H54 (cell line): ENCODE data around the gene P2RX4.
A peak's percentile ranks its signal among the peaks of the same experiment; 100 is the strongest.
"Not testable (repeated sequence)": the region's sequence is repeated elsewhere in the genome, so short reads cannot be mapped to it uniquely, and the experiment has no call there.

Experiments
- DNase-seq: peaks from one replicate; pipeline ENCODE4 v3.0.0; 2011; ENCODE audit warnings: low spot score, mixed read lengths; ENCODE audit not compliant: insufficient read length
- FAIRE-seq: peaks from 3 replicates; lab custom pipeline; 2011; peaks lifted over from hg19 to GRCh38; lab: Jason Lieb, UNC
- POLR2A ChIP-seq: IDR thresholded peaks from 2 replicates; pipeline ENCODE4 v1.6.1; 2011; ENCODE audit warnings: low read depth, mild to moderate bottlenecking, low read length

Gene P2RX4, protein sequence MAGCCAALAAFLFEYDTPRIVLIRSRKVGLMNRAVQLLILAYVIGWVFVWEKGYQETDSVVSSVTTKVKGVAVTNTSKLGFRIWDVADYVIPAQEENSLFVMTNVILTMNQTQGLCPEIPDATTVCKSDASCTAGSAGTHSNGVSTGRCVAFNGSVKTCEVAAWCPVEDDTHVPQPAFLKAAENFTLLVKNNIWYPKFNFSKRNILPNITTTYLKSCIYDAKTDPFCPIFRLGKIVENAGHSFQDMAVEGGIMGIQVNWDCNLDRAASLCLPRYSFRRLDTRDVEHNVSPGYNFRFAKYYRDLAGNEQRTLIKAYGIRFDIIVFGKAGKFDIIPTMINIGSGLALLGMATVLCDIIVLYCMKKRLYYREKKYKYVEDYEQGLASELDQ

GRCh38 chr12:121209624-121210572, at the start of gene P2RX4:
P2RX4 (plus strand) TSS chr12:121210129; CDS start chr12:121210165, 36 bp downstream.
- DNase-seq: peak; percentile 80
- FAIRE-seq: no peak
- peak; percentile 94 for TF ChIP-seq POLR2A

DNA sequence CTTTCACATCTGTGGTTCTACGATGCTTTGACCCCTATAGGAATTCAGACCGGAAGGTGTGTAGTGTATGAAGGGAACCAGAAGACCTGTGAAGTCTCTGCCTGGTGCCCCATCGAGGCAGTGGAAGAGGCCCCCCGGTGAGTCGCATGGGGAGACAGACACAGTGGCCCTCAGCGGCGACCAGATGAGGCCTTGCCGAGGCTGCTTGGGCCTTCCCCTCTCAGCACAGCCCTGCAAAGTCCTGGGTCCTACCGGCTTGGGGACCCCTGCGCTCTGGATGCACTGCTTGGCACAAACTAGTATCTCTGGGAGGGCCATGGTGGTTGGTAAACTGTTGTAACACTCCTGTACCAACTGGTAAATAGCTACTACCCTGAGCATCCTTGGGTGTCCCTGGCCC, 47.5 kb upstream of the P2RX4 start:
- no peak for TF ChIP-seq POLR2A
- DNase-seq (no peak), FAIRE-seq (no peak)

- FAIRE-seq: no peak
- TF ChIP-seq POLR2A: no peak
- DNase-seq: no peak
These were observed 46.9 kb upstream of the P2RX4 start for GRCh38 chr12:121162985-121163384.

GRCh38 chr12:121164839-121165238, 45.1 kb upstream of the P2RX4 start:
- FAIRE-seq, DNase-seq: not testable (repeated sequence)

DNA sequence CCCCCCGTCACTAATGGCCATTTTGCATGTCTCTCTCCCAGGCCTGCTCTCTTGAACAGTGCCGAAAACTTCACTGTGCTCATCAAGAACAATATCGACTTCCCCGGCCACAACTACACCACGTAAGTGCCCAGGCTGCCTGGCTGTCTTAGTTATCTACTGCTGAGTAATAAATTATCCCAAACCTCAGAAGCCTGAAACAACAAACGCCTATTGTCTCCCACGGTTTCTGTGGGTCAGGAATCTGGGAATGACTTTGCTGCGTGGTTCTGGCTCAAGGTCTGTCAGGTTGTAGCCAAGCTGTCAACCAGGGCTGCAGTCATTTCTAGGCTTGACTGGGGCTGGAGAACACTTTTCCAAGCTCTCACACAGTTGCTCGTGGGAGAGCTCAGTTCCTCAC, 44.6 kb upstream of the P2RX4 start:
- TF ChIP-seq POLR2A: no peak
- FAIRE-seq (peak; percentile 67), DNase-seq (peak; percentile 34)

- no peak for DNase-seq
- no peak for FAIRE-seq
- no peak for TF ChIP-seq POLR2A
These were observed 43.6 kb upstream of the P2RX4 start for GRCh38 chr12:121166356-121166755.

GRCh38 chr12:121167232-121167820, 42.6 kb upstream of the P2RX4 start:
- FAIRE-seq (no peak), DNase-seq (no peak)
- no peak for TF ChIP-seq POLR2A

DNA sequence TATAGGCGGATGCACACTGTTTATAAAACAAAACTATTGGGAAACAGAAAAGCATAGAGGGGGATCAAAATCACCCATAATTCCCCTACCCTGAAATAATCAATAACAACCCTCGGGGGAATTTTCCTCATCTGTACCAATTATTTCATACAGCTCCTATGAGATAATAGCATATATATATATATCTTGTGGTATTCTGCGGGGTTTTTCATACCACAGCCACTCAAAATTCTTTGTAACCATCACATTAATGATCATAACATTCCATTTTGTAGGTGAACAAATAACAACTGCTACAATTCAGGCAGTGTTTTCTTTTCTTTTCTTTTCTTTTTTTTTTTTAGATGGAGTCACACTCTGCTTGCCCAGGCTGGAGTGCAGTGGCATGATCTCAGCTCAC, 42.0 kb upstream of the P2RX4 start:
- TF ChIP-seq POLR2A: no peak
- FAIRE-seq (no peak), DNase-seq (no peak)

DNA sequence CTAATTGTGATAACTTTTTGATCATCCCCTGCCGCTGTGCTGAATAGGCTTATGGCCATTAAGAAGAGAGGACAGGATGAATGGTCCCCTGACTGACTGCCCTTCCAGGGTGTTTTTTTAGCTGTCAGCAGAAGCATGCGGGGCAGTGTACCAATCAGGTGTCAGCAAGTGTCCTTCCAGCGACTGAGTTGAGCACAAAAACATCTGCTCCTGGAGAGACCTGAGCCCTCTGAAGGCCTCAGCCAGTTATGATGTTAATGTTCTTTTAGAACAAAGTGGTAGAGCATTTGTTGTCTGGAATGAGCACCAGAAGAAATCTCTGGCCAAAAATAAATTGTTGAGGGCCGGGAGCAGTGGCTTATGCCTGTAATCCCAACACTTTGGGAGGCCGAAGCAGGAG, 39.8 kb upstream of the P2RX4 start:
- TF ChIP-seq POLR2A: no peak
- FAIRE-seq (no peak), DNase-seq (no peak)

DNA sequence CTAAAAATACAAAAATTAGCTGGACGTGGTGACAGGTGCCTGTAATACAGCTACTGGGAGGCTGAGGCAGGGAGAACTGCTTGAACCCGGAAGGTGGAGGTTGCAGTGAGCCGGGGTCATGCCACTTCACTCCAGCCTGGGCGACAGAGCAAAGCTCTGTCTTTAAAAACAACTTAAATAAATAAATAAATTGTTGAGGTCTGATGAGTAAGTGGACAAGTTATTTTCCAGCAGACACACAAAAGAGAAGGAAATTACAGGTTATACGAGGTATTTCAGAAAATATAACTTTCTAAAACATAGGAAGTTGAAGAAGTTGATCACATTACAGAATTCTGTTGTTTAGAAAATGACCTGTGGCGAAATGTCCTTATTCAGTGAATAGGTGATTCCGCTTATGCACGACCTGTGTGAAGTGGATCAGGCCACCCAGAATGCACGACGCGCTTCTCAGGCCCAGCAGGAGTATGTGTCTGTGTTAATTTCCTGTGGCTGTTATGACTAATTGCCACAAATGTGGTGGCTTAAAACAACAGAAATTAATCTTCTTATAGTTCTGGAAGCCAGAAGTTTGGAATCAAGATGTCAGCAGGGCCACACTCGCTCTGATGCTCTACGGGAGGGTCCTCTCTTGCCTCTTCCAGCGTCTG, 39.2 kb upstream of the P2RX4 start:
- no peak for TF ChIP-seq POLR2A
- FAIRE-seq (no peak), DNase-seq (peak; percentile 26)

- no peak for TF ChIP-seq POLR2A
- FAIRE-seq (no peak), DNase-seq (no peak)
These were observed 37.8 kb upstream of the P2RX4 start for GRCh38 chr12:121172145-121172544.

GRCh38 chr12:121175383-121176119, 34.4 kb upstream of the P2RX4 start:
- FAIRE-seq (no peak), DNase-seq (no peak)
- TF ChIP-seq POLR2A: no peak

- no peak for FAIRE-seq
- no peak for TF ChIP-seq POLR2A
- no peak for DNase-seq
These were observed 33.0 kb upstream of the P2RX4 start for GRCh38 chr12:121176826-121177529.
